COLO668 (cell line): ENCODE measurements around the gene FAU.
A peak's percentile ranks its signal among the peaks of the same experiment; 100 is the strongest.
"Not testable (repeated sequence)": the region's sequence is repeated elsewhere in the genome, so short reads cannot be mapped to it uniquely, and the experiment has no call there.

ENCODE experiments used
- DNase-seq: peaks from one replicate; lab custom pipeline; 2025; ENCODE audit not compliant: unreplicated experiment; lab: John Stamatoyannopoulos, UW

FAU gene

DNA sequence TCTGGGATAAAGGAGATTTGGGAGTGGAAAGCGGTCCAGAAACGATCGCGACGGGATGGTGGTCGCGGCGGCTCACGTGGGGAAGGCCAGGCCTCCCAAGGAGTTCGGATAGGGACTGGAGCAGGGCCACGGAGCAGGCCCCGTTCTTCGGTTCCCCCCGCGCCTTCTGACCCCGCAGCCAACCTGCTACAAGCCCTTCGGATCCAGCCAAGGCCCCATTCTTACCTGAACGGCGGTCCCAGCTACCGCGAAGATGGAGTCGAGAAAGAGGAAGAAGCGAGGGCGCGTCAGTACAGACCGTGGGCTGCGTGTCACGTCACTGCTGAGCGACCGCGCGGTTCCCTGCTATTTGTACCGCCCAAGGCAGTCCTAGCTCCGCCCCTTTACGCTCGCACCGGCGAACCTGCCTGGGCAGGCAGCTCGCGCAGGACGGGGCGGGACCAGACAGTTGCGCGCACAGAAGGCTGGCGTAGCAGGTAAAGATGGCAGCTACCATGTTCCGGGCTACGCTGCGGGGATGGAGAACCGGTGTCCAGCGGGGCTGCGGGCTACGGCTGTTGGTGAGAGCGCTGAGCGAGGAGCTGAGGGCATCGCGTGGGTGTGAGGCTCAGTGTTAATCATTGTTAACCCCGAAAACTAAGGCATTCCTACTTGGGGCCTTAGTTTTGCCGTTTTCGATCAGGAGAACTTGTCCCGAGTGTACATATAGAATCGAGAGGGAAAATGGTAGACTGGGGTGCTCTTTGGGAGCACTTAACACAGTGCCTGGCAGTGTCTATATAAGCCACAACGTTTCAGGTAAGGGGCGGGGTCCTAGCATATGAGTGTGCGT is at the start of gene FAU, which contains the start of gene MRPL49:
Gene FAU (minus strand): TSS at position 270 of the 832 bp plus-strand sequence. CDS start 321 bp downstream, outside the sequence.
Gene MRPL49 (plus strand): TSS at position 457 of the 832 bp plus-strand sequence. CDS start 26 bp downstream, at position 483.
- DNase-seq, result peak; percentile 98

- no peak for DNase-seq
Measured at GRCh38 chr11:65170058-65170534, 48.2 kb upstream of the FAU start, which contains the start of gene SPDYC. TSS of gene SPDYC (plus strand) at chr11:65170233. CDS start at chr11:65171358, 1,125 bp downstream.

DNA sequence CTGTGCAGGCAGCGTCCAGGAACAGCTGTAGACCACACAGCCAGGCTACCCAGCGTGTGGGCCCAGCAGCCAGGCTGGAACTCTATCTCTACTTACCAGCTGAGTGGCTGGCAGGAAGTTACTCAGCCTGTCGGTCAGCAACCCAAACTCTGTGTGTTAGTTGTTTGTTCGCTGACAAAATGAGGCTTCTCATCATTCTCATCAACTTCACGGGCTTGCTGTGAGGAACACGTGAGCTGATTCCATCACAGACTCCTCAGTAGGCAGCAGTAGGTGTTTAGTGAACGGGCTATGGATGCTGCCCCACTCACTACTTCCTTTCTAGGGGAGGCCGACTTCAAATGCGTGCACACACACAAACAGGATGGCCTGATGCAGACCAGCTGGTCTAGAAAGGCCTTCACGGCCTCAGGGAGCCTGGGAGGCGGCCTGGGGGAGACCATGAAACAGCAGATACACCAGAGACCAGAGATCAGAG is 47.3 kb upstream of the FAU start:
- DNase-seq, result no peak

GRCh38 chr11:65167656-65168055 is 45.7 kb upstream of the FAU start:
- no peak for DNase-seq

GRCh38 chr11:65166893-65167292 is 45.0 kb upstream of the FAU start:
- DNase-seq, result no peak

DNA sequence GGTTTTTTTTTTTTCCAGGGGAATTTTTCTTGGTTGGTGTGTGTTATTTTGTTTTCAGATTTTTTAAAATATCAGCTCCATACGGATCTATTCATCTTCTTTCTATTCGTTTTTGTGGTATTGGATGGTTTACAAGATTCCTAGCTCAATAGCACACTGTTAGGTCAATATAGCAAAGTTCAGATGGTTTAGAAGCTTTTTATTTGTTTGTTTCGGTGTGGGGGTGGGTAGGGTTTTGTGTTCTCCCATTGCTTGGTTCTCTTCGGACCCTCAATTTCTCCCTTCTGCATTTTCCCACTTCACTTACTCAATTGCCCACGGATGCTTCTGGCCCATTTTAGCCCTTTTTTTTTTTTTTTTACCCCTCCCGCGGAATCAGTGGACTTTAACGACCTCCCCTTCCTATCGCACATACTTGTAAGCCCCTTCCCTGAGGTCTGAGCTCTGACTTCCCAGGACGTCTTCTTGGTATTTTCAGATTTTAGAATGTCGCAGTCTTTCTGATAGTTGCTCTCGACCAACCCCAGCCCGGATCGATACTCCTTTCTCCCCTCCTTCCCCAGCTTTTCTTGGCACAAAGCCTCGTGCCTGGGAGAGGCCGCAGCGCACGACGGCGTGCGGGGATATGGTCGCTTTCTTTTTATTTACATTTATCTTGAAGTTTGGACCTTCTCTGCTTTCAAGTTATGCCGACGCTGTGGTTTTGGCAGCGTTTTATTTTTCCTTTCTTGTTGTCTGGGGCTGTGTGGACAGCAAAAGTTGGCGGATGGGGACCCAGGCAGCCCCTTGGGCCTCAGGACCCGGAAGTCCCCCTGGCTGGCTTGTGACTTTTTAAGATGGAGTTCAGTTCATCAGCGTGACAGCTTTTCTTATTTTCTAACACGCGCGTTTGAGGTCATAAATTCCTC is 43.7 kb upstream of the FAU start:
- DNase-seq, result no peak

DNA sequence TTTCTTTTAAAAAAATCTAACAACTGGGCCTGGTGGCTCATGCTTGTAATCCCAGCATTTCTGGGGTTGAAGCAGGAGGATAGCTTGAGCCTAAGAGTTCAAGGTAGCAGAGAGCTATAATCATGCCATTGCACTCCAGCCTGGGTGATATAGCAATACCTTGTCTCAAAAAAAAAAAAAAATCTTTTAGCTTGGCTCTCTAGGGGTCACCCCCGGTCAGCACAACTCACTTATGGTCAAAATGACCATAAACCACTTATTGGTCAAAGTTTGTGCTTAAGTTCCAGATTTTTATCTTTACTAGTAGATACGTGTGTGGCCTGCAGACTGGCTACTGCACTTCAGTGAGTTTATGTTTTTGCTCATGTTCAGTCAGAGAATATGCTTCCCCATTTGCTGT is 41.8 kb upstream of the FAU start:
- no peak for DNase-seq

DNA sequence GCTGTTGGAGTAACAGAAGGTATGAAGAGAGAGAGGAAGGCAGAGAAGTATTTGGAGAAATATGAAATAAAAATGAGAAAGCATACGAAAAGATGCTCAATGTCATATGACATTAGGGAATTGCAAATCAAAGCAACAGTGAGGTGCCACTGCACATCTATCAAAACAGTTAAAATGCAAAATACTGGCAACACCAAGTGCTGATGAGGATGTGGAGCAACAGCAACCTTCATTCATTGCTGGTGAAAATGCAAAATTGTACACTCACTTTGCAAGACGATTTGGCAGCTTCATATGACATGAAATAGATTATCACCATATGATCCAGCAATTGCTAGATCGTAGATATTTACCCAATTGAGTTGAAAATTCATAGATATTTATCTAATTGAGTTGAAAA is 38.7 kb upstream of the FAU start:
- DNase-seq, result no peak

GRCh38 chr11:65159012-65159411 is 37.1 kb upstream of the FAU start:
- DNase-seq, result no peak

DNA sequence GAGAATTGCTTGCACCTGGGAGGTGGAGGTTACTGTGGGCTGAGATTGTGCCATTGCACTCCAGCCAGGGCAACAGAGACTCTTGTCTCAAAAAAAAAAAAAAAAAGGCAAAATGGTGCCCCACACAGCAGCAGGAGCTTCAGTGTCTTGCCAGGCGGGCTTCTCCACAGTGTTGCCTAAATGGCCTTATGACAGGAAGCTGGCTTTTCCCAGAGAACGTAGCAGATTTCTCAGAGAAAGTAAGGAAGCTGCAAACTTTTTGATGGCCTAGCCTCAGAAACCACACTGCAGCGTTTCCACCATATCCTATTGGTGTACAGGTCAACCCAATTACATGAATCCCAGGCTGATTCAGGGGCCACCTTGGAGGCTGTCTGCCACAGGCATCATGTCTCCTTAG is 35.4 kb upstream of the FAU start:
- no peak for DNase-seq

DNA sequence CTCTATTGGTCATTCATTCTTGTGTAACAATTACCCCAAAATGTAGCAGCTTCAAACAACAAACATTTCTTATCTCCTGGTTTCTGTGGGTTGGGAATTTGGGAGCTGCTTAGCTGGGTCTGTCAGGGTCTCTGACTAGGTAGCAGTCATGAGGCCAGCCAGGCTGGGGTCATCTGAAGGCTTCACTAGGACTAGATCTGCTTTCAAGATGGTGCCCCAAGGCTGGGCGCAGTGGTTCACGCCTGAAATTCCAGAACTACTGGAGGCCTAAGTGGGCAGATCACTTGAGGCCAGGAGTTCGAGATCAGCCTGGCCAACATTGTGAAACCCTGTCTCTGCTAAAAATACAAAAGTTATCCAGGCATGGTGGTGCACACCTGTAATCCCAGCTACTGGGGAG is 35.0 kb upstream of the FAU start:
- no peak for DNase-seq

DNA sequence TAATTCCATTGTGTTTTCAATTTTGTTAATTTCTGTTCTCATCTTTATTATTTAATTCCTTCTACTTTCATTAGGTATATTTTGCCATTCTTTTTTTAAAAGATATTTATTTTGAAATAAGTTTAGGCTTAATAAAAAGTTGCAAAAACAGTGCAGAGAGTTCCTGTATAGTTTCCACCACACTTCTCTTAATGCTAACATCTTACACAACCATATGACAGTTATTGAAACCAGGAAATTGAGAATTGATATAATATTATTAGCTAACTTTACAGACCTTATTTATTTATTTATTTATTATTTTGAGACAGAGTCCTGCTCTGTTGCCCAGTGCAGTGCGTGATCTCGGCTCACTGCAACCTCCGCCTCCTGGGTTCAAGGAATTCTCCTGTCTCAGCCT is 34.3 kb upstream of the FAU start:
- DNase-seq, result no peak

DNA sequence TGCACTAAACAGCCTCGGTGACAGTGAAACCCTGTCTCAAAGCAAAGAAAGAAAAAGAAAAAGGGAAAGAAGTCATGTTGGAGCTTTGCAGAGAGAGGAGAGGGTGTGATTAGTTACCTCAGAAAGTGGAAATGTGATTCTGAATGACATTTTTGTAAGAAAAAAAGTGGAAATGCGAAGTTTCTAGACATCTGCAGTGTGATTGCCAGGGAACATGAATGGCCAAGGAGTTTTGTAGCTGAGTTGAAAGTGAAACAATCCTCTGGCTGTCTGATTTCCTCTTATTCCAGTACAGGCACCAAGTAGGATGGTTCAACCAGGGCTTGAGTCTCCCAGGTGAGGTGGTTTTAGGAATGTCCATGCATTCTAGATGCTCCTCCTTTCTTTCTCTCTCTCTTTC is 30.2 kb upstream of the FAU start:
- DNase-seq, result no peak

DNA sequence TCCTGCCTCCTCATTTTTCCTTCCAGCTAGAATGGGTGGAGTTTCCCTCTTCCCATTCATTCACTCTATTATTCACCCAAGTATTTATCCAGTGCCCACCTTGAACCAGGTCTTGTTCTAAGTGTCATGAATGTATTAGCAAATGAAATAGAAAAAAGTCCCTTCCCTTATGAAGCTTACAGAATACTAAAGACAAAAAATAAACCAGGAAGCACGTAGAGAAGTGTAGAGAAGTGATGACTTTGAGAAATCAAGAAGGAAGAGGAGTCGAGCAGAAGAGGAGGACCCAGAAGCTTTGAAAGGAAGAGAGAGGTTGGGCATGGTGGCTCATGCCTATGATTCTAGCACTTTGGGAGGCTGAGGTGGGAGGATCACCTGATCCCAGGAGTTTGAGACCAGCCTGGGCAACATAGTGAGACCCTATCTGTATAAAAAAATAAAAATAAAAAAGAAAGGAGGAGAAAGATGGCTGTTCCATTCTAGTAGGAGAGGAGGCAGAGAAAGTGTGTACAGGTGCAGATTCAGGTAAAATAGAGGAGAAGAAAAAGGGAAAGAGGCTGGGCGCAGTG is 29.5 kb upstream of the FAU start:
- DNase-seq, result no peak

GRCh38 chr11:65150509-65151299 is 28.8 kb upstream of the FAU start:
- peak; percentile 63 for DNase-seq

- DNase-seq, result not testable (repeated sequence)
Measured at GRCh38 chr11:65150131-65150508, 28.2 kb upstream of the FAU start.

DNA sequence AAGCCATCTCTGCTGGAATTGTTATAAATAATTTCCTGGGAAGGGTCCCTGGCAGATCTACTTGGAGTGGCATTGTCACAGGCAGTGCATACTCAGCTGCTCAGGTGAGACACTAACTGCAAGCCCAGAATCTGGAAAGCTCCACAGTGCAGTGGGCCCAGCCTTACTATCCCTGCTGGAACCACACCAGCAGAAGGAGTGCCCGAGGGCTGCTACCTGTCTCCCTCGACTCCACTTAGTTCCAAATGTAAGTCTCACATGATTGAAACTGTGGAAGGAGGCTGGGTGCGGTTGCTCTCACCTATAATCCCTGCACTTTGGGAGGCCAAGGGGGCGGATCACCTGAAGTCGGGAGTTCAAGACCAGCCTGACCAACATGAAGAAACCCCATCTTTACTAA is 26.7 kb upstream of the FAU start:
- DNase-seq, result no peak

DNA sequence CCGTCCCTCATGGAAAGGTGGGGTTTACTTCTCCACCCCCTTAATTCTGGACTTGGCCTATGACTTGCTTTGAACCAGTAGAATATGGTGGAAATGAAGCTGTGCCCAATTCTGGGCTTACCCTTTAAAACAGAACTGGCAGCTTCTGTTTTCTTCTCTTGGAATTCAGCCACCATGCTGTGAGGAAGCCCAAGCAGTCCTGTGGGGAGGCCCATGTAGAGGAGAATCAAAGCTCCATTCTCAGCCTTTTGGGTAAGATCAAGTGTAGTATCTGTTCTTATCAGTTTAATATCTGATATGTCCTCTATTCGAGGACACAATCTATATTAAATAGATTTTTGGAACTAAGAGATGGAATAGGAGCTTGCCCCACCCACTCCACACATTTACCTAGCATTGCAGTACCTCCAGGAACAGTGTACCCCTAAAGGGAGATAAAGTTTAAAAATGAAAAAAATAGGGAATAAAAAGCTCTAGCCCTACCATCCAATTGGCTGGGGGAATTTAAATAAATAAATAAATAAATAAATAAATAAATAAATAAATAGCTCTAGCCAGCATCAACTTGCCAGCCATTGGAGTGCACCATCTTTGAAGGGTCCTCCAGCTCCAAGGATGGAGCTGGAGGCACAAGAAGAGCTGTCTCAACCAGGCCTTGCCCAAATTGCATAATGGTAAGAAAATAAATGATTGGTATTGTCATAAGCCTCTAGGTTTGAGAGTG is 25.6 kb upstream of the FAU start:
- DNase-seq, result no peak

DNA sequence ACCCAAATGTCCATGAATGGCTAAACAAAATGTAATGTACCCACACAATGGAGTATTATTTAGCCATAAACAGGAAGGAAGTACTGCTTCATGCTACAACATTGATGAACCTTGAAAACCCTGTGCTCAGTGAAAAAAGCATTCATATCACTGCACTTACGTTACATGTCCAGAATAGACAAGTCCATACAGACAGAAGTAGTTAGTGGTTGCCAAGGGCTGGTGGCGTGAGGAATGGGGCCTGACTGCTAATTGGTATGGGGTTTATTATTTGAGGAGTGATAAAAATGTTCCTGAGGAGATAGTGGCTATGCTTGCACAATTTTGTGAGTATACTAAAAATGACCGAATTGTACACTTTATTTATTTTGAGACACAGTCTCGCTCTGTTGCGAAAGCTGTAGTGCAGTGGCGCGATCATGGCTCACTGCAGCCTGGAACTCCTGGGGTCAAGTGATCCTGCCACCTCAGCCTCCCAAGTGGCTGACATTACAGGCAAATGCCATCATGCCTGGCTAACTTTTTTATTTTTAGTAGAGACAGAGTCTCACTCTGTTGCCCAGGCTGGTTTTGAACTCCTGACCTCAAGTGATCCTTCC is 20.1 kb upstream of the FAU start:
- DNase-seq, result no peak
